NCI-H1417 treated with DMSO at 0.1 percent for 48 hours (cell line): ENCODE data around the gene SPIB.
"Not testable (repeated sequence)": the region's sequence is repeated elsewhere in the genome, so short reads cannot be mapped to it uniquely, and the experiment has no call there.

Experiments
- DNase-seq: peaks from one replicate; lab custom pipeline; 2025; lab: John Stamatoyannopoulos, UW

The SPIB gene

GRCh38 chr19:50418176-50419021 lies at the start of gene SPIB:
SPIB (plus strand) TSS chr19:50418938; CDS start chr19:50418963, 25 bp downstream.
- no peak for DNase-seq

GRCh38 chr19:50371914-50372475 lies 46.7 kb upstream of the SPIB start:
- DNase-seq, result no peak

DNA sequence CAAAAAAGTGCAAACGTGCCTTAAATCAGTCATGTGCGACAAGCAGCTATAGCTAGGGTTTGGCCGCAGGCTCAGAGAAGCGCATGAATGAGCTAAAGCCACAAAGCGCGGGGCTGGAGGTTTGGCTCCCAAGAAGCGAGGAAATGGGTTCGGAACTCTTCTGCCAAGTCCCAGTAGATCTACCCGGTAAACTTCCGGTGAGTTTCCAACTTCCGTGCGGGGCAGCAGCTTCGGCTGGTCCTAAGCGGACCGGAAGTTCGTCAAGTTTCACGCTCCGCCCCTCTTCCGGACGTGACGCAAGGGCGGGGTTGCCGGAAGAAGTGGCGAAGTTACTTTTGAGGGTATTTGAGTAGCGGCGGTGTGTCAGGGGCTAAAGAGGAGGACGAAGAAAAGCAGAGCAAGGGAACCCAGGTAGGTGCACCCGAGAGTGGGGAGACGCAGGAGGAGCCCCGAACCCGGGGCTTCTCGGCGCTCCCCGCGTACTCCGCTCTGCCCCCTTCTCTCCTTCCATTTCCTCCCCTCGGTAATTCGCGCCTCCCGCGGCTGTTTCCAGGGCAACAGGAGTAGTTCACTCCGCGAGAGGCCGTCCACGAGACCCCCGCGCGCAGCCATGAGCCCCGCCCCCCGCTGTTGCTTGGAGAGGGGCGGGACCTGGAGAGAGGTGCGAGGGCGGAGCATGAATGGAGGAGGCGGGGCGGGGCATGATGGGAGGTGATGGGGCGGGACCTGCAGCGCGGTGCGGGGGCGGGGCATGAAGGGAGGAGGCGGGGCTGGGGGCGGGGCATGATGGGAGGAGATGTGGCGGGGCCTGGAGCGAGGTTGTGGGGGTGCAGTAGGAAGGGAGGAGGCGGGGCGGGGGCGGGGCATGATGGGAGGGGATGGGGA lies 42.3 kb upstream of the SPIB start, which contains the start of gene NR1H2:
TSS of gene NR1H2 (plus strand) at position 292 of the 885 bp plus-strand sequence. CDS start 1,149 bp downstream, outside the sequence.
- peak; percentile 66 for DNase-seq

- no peak for DNase-seq
These were observed 41.7 kb upstream of the SPIB start for GRCh38 chr19:50377051-50377461.

- no peak for DNase-seq
These were observed 41.2 kb upstream of the SPIB start for GRCh38 chr19:50377517-50377916.

GRCh38 chr19:50378169-50378862 lies 40.4 kb upstream of the SPIB start:
- no peak for DNase-seq

- no peak for DNase-seq
These were observed 39.9 kb upstream of the SPIB start for GRCh38 chr19:50378863-50379236.

DNA sequence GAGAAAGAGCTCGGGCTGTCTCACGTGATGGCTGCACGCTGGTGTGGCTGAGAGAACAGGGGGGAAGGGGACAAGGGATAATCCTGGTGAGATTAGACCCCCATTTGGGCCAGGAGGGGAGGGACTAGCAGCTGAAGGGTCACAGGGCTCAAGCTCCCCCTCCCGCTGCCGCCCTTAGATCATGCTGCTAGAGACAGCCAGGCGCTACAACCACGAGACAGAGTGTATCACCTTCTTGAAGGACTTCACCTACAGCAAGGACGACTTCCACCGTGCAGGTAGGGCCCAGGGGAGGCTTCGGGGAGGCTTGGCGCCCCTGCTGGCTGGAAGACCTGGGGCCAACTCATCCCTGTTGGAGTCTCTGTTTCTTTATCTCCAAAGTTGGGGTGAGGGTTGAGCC lies 39.1 kb upstream of the SPIB start:
- no peak for DNase-seq

- no peak for DNase-seq
These were observed 38.6 kb upstream of the SPIB start for GRCh38 chr19:50380137-50380536.

- no peak for DNase-seq
These were observed 38.0 kb upstream of the SPIB start for GRCh38 chr19:50380751-50381151.

DNA sequence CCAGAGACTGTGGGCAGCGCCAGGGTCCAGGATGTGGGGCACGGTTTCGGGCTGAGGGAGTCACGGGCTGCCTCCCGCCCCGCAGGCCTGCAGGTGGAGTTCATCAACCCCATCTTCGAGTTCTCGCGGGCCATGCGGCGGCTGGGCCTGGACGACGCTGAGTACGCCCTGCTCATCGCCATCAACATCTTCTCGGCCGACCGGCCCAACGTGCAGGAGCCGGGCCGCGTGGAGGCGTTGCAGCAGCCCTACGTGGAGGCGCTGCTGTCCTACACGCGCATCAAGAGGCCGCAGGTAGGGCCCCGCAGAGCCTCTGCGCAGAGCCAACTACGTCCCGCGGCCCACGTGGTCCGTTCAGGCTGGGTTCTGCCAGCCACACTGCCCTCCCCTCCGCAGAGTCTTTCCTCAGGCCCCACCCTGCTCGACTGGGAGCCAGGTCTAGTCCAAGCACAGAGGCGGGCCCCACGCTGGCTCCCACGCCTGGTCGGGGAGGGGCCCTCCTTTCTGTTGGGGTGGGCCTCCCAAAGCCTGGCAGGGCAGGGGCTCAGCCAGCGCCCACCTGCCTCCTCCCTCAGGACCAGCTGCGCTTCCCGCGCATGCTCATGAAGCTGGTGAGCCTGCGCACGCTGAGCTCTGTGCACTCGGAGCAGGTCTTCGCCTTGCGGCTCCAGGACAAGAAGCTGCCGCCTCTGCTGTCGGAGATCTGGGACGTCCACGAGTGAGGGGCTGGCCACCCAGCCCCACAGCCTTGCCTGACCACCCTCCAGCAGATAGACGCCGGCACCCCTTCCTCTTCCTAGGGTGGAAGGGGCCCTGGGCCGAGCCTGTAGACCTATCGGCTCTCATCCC lies 36.6 kb upstream of the SPIB start:
- no peak for DNase-seq

DNA sequence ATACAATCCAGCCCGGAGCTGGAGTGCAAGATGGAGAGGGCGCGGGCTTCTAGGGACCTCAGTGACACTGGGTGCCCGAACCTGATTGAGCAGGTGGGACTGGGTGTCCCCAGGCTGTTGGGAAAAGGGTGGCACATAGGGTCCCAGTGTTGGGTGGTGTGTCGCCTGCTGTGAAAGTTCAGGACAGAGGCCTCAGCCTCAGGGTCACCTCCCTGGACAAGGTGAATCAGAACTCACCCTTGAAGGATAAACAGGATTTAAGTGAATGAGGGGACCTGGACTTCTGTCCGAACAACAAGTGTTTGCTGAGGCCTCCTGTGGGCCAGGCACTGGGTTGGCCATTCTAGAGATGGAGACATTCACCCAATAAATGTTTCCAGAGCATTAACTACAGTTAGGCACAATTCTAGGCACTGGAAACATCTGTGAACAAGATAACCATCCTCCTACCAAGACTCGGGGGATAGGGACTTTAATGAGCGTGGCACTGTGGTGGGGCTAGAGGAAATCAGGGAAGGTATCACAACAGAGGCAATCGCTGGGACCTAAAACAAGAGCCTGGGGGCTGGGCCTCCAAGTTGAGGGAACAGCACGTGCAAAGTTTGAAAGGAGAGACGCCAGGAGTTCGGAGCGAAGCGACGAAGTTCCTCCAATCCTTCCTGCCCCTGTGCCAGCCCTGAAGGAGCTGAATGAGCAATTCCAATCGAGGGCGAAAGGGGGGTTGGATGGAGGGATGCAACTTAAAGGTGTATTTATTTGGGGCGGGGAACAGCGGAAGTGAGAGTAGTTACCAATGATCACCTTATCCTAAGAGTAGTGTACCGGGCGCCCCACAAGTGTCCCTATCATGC lies 35.5 kb upstream of the SPIB start:
- DNase-seq, result no peak

GRCh38 chr19:50383852-50384684 lies 34.7 kb upstream of the SPIB start, which contains the start of gene POLD1:
POLD1 (plus strand) TSS chr19:50384347; CDS start chr19:50398852, 14,505 bp downstream.
- peak; percentile 92 for DNase-seq

DNA sequence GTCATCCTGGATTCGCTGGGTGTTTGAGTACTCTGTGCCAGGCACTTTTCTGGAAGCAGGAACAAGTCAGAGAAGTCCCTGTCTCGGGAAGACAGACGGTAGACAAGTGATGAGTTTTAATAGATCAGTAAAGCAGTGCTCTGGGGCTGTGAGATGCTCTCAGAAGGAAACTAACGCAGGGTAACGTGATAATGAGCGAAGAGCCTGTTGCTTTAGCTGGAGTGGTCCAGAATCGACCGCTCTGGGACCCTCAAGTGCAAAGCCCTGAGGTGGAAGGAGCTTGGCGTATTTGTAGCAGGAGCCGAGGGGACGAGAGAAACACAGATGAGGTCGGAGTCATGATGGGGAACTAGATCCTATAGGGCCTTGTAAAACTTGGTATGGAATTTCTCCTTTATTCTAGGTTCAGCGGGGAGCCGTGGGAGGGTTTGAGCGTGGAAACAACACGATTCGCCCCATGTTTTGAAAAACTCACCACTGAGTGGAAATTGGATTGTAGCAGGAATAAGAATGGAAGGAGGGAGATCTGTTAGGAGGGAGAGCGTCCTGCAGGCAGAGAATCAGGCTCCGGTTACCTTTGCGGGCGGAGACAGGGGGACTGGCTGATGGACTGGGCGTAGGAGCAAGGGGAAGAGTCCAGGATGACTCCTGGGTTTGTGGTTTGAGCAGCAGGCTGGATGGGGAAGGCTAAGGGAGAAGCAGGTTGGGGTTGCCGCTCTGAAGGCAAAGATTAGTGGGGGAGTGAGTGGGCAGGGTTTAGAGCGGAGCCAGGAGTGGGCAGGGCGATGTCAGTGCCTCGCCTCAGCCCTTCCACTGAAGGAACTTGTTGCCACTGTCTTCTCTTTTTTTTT lies 33.8 kb upstream of the SPIB start:
- DNase-seq, result no peak

- DNase-seq, result no peak
These were observed 31.4 kb upstream of the SPIB start for GRCh38 chr19:50387176-50387867.

GRCh38 chr19:50387868-50388245 lies 30.9 kb upstream of the SPIB start:
- no peak for DNase-seq

- DNase-seq, result not testable (repeated sequence)
These were observed 28.4 kb upstream of the SPIB start for GRCh38 chr19:50390295-50390694.
